GM19351 (cell line): Measurements from ENCODE around the gene TAS1R2.

ENCODE experiments used
- ATAC-seq: cut with Tn5 transposase; IDR thresholded peaks from one replicate; pipeline ENCODE4 v1.9.1; 2021; ENCODE audit warnings: mild to moderate bottlenecking, moderate library complexity; ENCODE audit not compliant: unreplicated experiment

Gene TAS1R2

DNA sequence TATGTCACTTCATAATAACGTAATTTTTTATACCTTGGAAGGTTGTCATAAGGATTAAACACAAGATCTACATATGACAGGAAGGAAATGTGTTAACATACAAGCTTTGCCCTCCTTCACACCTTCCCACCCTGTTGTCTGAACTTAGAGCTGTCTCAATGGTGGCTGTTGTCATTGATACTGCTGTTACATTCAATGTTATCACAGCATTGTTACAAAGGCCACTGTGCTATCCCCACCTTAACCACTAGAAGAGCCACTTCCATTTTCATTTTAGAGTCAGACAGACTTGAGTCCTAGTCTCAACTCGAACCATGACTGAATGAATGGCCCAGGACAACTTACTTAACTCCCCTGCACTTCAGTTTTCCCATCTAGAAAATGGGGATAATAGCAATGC lies 31.2 kb downstream of the TAS1R2 start:
- no peak for ATAC-seq

- ATAC-seq = no peak
These were observed 36.0 kb downstream of the TAS1R2 start for GRCh38 chr1:18823438-18823837.

DNA sequence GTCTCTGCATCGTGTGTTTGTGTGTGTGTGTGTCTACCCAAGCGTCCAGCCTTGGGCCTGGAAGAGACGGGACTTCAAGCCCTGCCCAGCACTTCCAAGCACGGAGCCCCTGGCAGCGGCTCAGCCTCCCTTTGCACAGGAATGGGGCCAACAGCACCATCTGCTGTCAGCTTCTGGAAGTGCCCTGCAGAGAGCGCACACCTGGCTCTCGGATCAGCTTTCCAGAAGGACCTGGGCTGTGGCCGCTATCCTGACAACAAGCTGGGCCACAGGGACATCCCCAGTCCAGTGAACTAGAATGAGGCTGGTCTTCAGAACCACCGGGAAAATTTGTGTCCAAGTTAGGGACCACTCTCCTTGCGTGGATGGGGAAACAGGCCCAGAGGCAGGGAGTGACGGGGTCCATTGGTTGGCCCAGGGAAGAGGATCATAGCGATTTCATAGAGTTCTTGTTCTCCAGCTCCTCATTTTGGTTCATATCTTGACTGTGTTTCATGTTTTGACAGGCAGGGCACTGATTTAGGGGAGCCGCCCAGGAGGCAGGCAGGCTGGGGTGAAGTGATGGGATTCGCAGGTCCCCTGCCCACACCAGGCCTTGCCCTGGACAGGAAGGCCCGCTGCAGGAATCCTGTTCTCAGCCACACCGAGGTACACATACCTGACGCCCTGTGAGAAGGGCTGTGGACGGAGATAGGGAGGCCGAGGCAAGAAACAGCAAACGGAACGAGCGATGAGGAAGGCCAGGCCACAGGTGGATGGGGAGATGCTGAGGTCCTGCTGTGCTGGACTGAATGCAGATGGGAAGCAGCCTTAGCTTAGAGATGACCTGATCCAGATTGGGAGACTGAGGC lies 38.4 kb downstream of the TAS1R2 start:
- no peak for ATAC-seq

DNA sequence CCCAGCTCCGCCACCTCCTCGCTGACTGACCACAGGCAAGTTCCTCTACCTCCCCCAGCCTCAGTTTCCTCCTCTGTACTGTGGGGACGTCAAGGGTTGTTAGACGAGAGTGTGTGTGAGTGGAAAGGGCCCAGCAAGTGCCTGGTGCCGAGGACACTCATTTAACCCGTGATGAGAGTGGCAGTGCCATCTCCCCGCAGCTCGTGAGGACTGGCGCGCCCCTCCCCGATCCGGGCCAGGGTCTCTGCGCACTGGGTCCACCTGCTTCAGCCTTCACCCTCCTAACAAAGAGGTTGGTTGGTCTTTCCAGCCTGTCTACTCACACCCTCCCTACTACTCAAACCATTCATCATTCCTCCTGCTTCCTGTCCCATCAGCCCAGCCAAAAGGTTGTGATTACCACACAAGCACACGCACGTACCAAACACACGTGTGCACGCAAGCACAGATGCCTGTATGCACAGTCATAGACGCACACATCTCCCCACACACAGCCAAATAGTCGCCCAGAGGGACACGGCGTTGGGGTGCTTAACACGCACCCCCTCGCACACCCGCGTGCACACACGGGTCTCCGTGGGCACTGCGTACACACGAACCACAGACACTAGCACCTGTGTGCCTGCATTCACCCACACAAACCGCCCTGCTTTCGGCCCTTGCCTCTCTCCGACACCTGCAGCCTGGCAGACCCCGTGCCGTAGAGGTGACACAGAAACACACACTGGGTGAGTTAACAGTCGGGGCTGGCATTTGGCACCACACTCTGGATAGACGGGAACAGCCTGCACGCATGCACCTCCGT lies 39.3 kb downstream of the TAS1R2 start:
- no peak for ATAC-seq

DNA sequence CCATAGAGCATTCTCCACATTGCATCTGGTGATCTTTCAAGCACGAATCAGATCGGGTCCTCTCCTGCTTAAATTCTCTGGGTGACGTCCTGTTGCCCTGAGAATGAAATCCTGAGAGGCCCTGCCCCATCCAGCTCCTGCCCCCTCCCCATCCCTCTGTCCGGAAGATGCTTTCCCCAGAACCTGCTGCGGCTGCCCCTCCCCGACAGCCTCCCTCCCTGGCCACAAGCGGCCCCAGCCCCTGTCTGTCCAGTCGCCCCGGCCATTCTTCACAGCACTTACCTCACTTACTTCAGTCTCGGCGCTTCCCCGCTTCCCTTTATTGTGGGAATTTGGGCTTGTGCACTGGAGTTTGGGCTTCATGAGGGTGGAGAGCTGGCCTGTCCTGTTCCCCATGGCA lies 40.3 kb downstream of the TAS1R2 start:
- ATAC-seq = no peak

- ATAC-seq = no peak
These were observed 41.5 kb downstream of the TAS1R2 start for GRCh38 chr1:18817795-18818435.

DNA sequence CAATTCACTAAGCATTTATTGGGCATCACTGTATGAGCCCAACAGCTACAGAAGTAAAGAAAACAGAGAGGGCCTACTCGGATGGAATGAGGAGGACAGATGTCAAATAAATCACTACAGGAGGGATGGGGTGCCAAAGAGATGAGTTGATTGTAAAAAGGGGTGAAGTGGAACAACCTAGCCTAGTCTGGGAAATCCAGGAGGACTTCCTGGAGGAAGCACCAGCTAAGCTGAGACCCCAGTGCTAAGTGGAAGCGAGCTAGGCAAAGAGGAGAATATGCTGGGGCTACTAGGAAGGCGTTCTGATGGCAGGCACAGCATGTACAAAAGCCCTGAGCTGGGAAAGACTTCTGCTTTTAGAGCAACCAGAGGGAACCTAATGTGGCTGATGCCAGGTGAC lies 42.1 kb downstream of the TAS1R2 start:
- ATAC-seq = no peak

- no peak for ATAC-seq
These were observed 42.7 kb downstream of the TAS1R2 start for GRCh38 chr1:18816808-18817207.

GRCh38 chr1:18814874-18815531 lies 44.5 kb downstream of the TAS1R2 start:
- no peak for ATAC-seq

DNA sequence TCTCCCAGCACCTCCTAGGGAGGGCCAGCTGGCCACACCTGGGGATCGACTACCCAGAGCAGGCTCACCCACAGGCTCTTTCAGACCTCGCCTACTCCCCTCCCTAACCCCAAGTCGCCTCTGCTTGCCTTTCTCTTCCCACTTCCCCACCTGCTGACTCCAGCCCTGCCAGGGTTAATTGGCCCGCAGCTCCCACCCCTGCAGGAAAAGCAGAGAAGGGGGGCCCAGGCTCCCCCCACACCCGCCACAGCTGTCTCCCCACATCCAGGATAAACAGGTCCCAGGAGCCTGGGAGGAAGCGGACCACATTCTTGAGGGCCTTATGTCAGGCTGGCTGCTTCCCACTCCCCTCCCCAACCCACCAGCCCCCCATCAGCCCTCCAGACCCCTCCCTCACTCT lies 45.0 kb downstream of the TAS1R2 start:
- ATAC-seq = no peak

DNA sequence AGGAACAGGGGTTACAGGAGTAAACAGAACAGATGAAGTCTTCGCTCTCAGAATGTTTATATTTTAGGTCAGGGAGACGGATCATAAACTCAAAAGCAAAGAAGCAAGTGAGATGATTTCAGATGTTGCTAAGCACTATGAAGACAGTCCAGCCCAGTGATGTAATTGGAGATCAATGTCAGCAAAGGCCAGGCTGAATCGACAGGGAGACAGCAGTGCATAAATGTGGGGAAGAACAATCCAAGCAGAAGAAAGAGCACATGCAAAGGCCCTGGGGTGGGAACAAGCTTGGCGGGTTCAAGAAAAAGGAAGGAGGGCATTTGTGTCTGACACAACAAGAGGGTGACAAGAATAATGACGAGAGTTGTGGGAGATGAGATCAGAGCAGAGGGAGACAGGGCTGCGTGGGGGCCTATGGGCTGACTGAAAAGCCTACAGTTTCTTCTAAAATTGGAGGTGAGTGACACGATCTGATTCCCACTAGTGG lies 47.0 kb downstream of the TAS1R2 start:
- no peak for ATAC-seq

- ATAC-seq = no peak
These were observed 47.6 kb downstream of the TAS1R2 start for GRCh38 chr1:18811733-18812452.

GRCh38 chr1:18809953-18810899 lies 49.2 kb downstream of the TAS1R2 start:
- ATAC-seq = no peak

GRCh38 chr1:18808550-18808949 lies 50.9 kb downstream of the TAS1R2 start:
- no peak for ATAC-seq

DNA sequence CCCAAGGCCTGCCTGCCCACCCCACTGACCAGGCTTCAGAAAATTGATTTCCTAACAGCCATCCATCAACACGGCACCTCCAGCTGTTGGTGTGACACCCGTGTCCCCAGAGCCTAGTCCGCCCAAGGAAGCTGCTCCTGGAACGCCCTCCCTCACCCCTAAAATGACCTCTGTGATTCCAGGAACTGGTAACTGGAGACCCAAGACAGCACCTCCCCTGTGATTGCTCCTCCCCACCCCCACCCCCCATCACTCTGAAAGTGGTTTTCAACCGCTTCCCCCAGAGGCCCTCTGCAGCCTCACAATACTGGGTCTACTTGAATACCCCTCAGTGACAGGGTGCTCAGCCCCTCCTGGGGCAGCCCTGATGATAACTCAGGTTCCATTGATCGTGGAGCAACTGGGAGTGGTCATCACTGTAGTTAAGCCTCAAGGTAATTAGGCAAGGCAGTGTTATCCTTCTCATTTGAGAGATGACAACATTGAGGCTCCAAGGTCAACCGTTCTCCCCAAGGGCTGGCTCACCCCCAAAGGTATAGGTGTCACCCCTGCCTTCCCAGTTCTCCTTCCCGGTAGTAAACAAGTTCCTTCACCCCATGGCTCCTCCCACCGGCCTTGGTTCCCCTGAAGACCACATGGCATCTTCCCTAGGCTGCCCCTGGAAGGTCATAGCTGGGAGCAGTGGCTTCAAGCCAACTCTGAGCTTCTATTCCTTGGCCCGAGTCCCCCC lies 52.0 kb downstream of the TAS1R2 start:
- no peak for ATAC-seq

DNA sequence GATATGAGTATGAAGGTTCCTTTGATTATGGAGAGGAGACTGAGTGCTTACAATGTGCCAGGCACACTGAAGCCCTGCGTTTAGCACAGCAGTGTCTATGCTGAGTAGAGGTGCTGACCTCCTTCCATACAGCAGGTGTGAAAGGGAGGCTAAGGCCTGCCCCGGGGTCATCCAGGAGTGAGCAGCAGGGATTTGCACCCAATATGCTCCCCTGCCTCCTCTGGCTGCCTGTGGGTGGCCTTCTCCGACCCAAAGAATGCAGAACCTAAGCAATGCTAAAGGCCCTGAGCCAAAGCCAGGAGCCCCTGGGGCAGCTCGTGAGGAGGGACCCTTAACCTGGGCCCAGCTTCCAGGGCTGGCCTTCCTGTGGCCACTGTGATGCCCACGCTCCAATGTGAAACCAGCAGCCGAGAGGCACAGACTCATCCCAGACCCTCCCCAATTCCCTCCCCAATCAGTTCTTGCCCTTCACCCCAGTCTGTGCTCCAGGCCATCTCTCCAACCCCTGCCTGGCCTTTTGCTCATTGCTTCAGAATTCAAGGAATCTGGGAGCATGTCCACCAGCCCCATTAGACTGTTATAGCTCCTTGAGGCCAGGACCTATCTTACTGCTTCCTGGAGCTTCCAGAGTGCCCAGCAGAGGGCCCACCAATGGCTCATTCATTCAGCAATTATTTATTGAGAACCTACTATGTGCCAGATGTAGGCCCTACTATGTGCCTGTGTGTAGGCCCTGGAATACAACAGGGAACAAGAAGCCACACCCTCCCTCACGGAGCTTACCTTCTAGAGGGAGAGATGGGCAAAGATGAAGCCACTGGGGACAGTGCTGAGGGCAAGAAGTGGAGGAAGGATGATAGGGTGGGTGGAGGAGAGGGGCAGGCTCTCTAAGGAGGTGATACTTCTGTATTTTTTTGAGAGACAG lies 53.3 kb downstream of the TAS1R2 start:
- ATAC-seq = no peak

GRCh38 chr1:18805150-18805879 lies 54.1 kb downstream of the TAS1R2 start:
- ATAC-seq = no peak
